Hepatic stellate cell (primary cell): ENCODE results near the gene NLRP14.

ENCODE experiments used
- DNase-seq: peaks from one replicate; pipeline ENCODE4 v3.0.0; 2011; ENCODE audit warnings: low spot score

NLRP14 gene, protein sequence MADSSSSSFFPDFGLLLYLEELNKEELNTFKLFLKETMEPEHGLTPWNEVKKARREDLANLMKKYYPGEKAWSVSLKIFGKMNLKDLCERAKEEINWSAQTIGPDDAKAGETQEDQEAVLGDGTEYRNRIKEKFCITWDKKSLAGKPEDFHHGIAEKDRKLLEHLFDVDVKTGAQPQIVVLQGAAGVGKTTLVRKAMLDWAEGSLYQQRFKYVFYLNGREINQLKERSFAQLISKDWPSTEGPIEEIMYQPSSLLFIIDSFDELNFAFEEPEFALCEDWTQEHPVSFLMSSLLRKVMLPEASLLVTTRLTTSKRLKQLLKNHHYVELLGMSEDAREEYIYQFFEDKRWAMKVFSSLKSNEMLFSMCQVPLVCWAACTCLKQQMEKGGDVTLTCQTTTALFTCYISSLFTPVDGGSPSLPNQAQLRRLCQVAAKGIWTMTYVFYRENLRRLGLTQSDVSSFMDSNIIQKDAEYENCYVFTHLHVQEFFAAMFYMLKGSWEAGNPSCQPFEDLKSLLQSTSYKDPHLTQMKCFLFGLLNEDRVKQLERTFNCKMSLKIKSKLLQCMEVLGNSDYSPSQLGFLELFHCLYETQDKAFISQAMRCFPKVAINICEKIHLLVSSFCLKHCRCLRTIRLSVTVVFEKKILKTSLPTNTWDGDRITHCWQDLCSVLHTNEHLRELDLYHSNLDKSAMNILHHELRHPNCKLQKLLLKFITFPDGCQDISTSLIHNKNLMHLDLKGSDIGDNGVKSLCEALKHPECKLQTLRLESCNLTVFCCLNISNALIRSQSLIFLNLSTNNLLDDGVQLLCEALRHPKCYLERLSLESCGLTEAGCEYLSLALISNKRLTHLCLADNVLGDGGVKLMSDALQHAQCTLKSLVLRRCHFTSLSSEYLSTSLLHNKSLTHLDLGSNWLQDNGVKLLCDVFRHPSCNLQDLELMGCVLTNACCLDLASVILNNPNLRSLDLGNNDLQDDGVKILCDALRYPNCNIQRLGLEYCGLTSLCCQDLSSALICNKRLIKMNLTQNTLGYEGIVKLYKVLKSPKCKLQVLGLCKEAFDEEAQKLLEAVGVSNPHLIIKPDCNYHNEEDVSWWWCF

GRCh38 chr11:7020183-7020917 lies at the start of gene NLRP14, which contains the start of gene ZNF214:
TSS of gene NLRP14 (plus strand) at chr11:7020479. CDS start at chr11:7038587, 18,108 bp downstream.
TSS of gene ZNF214 (minus strand) at chr11:7020346. CDS start at chr11:7002835, 17,511 bp downstream.
- peak; percentile 91 for DNase-seq

- no peak for DNase-seq
Measured at GRCh38 chr11:6979365-6979764, 40.9 kb upstream of the NLRP14 start.

DNA sequence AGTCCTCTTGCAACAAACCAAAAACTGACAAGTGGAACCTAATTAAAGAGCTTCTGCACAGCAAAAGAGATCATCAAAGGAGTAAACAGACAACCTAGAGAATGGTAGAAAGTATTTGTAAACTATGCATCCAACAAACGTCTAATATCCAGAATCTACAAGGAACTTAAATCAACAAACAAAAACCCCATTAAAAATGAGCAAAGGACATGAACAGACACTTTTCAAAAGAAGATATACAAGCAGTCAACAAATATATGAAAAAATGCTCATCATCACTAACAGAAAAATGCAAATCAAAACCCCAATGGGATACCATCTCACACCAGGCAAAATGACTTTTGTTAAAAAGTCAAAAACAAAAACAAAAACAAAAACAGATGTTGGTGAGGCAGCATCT lies 33.8 kb upstream of the NLRP14 start:
- DNase-seq: no peak

DNA sequence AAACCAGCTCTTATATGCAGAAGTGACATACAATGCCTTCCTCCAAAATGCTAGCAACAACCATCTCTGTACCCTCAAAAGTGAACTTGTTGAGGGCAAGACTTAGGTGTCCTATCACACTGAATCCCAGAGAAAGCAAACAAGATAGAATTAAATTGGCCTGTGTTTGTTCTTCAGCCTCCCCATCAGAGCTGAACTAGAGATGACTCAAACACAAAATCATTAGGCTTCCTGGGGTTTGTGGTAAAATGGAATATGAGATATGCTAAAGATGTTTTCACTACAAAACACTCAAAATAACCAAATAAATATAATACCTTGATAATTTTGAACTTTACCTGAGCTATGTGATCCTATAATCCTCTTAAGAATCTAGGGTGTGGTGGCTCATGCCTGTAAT lies 31.8 kb upstream of the NLRP14 start:
- no peak for DNase-seq

DNA sequence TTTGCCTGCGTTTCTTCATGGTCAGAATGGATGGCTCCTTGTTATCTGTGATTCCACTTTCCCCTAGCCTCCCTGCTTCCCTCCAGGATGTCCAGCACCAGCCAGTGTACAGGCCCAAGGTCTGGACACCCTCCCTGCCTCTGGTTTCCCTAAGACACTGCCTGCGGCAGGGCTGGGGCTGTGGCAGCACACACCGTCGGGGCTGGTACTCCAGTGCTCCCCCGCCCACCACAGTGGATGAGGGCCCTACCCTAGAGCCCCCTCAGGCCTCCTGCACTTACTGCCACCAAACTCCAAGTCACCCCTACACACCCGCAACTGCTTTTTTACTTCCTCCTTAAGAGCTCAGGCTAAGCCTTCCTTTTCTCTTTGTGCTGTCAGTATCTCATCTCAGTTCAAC lies 29.1 kb upstream of the NLRP14 start:
- no peak for DNase-seq

DNA sequence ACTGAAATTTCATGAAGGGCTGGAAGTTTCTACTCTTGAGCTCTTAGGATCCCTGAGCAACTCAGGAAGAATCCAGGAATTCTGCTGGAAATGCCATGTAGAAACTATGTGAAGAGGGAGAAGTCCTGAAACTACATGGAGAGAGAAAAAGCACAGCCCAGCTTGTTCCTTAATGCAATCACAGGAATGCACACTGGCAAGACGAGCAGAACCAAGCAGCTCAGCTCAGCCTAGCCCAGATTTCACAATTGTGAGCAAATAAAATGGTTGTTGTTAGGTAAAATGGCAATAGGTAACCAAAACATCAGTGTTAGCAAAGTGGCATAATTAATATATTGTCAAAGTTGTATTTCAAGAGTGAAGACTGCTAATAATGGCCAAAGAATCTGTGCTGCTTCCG lies 28.3 kb upstream of the NLRP14 start:
- no peak for DNase-seq

DNA sequence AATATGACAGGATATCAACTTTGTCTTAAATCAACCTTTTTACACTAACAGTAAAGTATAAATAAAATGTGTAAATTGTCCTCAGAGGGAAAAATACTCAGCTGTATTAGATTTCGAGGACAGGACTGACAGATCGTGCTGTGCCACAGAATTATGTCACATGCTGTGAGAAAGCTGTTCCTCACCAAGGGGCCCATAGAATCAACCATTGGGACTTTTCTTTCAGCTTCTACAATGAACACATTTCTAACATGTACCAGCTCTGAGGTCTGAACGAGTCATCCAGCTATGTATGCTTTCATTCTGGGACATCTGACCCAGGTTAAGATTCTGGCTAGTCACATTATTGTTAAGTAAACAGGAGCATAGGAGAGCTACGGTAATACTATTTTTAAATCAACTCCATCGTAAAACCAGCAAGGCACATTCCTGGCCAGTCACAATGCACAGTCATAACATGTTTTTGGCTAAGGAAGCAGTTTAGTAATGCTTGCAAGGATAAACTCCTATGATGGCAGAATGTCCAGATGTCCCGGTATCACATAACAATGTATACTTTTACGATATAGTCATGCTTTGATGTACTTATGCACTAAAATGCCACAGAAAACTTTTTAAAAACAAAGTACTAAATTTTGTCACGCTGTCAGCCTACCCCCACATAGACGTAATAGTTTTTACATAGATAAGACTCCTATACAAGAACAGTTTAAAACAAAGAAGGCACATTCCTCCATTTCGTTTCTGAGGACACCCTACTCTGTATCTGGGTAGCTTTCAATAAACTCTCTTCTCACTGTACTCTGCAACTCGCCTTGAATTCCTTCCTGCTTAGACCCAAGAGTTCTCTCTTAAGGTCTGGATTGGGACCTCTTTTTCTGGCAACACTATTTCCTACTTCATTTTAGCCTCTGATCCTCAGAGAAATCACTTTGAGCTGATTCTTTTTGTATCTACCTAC lies 27.5 kb upstream of the NLRP14 start:
- DNase-seq: peak; percentile 33

GRCh38 chr11:6995703-6996102 lies 24.6 kb upstream of the NLRP14 start:
- no peak for DNase-seq

- no peak for DNase-seq
Measured at GRCh38 chr11:7004482-7004881, 15.8 kb upstream of the NLRP14 start.

DNA sequence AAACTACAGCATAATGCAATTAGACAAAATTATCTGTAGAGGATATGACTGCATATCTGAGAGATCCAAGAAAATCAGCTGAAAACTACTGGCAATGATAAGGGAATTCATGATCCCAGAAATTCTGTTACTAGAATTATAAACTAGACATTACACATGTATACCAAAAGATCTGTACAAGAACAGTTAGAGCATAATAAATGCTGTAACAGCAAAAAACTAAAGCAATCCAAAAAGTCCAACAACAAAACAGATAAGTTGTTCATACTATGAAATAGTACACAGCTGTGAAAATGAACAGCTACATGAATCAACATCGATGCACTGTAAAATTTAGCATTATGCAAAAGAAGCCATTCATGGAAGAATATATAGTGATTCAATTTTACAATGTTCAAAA lies 6.2 kb upstream of the NLRP14 start:
- no peak for DNase-seq

- DNase-seq: no peak
Measured at GRCh38 chr11:7016011-7016410, 4.3 kb upstream of the NLRP14 start.

- DNase-seq: peak; percentile 6
Measured at GRCh38 chr11:7019500-7020182, 638 bp upstream of the NLRP14 start.

DNA sequence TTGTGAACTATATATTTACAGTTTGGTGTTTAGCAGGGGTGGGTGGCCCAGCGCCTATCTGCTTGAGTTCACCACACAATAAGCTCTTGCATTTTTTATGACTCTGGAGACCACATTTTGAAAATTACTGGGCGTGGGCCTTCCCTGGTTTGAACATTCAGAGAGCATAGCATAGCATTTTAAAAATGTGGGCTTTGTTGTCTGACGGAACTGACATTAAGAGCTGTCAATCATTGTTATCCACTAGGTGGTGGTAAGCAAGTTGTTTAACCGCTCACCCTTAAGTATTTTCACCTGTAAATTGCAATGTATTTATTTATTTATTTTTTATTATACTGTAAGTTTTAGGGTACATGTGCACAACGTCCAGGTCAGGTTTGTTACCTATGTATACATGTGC lies 1.0 kb downstream of the NLRP14 start:
- DNase-seq: no peak

- no peak for DNase-seq
Measured at GRCh38 chr11:7028141-7028540, 7.9 kb downstream of the NLRP14 start.

DNA sequence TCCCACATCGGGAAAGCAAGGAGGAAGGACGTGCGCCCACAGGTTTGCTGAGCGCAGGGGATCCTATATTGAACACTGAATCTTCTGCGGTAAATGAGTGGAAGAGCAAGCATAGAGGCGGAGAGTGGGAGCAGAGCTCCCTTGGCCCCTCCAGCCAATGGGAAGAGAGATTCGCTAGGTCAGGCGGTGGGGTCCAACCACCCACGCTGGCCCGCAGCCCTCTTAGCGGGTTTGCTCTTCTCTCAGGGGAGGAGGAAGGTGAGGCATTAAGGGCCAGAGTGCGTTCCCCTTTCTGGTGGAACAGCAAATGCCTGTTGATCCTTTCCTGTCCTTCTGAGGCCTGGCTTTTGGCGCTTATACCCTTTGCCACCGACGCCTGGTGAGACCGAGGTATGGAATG lies 10.6 kb downstream of the NLRP14 start:
- DNase-seq: no peak

GRCh38 chr11:7031471-7031871 lies 11.2 kb downstream of the NLRP14 start:
- DNase-seq: no peak

GRCh38 chr11:7032692-7033091 lies 12.4 kb downstream of the NLRP14 start:
- DNase-seq: no peak

DNA sequence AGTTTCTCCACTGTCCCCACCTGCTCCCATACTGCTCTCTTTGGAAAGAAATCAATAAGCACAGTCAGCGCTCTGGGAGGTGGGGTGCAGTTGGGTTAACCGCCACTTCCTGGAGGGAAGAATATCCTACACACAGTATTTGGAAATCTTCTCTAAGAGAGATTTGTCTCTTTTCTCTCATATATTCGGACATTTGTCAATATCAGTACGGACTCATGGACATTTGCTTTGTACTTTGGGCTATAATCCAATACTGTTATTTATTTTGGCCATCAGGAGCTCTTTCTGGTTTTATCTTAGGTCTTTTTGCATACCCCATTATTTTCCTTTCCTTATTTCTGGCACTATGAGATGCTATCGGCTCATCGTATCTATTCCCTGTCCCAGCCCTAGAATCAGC lies 13.7 kb downstream of the NLRP14 start:
- DNase-seq: no peak

DNA sequence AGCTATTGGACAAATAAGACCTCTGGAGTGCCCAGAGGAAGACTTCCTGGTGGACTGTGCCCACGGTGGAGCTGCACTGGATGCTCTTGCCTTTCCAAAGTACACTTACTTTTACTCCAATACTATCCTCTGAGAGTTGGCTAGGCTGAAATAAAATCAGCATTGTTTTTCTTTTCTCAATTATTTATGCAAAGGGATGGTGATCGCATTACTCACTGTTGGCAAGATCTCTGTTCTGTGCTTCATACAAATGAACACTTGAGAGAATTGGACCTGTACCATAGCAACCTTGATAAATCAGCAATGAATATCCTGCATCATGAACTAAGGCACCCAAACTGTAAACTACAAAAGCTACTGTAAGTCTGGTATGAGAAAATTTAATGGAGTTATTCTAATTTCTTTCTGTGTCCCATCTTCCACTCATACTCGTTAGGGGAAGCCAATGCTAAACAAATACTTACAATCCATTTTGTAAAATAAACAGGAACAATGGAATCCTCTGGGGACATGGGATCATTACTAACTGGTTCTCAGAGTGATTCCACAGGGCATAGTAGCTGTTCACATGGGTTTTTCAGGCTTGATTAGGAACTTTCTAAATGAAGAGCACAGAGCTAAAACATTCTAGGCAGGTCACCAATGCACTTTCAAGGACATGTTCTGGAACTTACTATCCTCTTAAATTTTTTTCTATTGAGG lies 26.3 kb downstream of the NLRP14 start:
- no peak for DNase-seq

DNA sequence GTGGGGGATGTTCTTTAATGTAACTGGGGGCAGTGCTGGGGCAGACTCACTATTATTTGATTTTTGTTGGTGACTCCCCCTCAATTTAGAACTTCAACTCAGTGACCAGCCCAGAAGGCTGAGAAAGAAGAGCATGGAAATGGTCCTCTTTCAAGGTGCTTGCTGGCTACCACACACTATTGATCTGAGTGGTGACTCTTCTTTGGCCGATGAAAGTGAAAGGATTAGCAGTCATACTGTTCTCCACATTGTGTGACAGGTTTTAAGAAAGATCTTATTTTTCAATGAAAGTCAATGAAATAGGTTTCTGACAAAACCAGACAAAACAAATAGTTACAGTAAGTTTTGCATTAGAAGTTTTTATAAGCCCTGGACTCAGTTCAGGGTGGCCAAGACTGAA lies 29.9 kb downstream of the NLRP14 start:
- no peak for DNase-seq
